CD4-positive, alpha-beta T cell treated with Interleukin-21 for 1 hour (primary cell): ENCODE measurements around the gene ADGRD1.

ENCODE experiments used
- DNase-seq: peaks from one replicate; pipeline ENCODE4 v3.0.0-alpha.2; 2020

Gene ADGRD1

DNA sequence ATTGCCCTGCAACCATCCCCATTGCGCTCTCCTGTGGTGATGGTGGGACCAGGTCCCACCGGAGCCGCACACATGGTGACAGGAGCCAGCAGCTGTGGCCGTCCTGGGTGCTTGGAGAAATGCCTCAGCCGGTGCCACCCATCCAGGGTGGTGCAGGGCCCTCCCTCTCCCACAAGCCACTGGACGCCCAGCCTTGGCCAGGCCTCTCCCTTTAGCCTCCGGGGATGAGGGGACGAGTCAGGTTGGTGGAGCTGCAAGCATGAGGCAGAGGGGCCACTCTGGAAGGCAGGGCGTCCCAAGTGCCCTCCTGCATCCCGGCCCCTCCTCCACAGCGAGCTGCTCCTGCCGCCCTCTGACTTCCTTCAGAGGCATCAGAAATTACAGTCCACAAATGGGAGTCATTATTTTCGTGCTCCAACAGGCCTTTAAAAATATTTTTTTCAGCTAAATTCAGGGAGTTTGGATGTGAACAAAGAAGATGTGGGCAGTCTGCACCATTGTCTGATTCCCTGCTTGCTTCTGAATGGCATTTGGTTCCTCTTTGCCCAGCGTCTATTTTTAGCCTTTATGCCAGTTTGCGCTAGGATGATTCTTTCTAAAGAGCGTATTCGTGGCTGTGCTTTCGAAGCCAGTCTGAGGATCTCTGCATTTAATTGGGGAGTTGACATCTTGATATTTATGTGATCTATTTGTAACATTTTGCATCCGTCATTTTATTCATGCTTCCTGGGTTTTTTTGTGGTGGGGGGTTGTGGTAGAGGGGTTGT lies 189.4 kb downstream of the ADGRD1 start:
- DNase-seq = no peak

DNA sequence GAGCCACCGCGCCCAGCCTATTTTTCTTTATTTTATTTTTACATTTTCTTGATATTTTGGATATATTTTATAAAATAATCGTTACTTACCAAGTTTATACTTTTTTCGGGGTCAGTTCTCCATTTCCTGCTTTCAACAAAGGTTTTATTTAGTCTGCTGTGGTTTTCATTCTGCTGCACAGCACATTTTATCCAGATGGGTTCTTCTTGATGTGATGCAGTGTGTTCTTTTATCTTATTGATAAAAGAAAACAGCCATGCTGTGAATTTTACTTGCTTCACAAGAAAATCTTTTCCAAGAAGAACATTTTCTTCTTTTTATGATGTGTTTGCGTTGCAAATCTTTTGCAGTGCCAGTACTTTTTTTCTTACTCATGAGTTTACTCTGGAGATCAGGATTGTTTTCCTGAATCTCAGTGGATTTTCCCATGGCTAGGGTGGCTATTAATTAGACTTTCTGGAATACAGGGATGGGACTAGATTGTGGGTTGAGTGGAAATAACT lies 192.5 kb downstream of the ADGRD1 start:
- DNase-seq = no peak

GRCh38 chr12:131147293-131147692 lies 193.6 kb downstream of the ADGRD1 start:
- DNase-seq = no peak

DNA sequence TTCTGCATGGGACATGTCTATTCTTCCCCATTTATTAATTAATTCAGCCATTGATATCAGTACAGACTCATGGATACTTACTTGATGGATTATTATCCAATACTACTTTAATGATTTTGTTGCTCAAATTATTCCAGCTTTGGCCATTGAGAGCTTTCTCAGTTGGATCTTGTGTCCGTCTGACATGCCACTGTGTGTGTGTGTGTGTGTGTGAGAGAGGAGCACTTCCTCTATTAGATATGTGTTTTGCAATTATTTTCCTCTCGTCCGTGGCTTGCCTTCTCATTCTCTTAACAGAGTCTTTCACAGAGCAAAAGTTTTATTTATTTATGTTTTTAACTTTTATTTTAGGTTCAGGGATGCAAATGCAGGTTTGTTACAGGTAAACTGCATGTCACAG lies 194.2 kb downstream of the ADGRD1 start:
- DNase-seq = peak; percentile 10

DNA sequence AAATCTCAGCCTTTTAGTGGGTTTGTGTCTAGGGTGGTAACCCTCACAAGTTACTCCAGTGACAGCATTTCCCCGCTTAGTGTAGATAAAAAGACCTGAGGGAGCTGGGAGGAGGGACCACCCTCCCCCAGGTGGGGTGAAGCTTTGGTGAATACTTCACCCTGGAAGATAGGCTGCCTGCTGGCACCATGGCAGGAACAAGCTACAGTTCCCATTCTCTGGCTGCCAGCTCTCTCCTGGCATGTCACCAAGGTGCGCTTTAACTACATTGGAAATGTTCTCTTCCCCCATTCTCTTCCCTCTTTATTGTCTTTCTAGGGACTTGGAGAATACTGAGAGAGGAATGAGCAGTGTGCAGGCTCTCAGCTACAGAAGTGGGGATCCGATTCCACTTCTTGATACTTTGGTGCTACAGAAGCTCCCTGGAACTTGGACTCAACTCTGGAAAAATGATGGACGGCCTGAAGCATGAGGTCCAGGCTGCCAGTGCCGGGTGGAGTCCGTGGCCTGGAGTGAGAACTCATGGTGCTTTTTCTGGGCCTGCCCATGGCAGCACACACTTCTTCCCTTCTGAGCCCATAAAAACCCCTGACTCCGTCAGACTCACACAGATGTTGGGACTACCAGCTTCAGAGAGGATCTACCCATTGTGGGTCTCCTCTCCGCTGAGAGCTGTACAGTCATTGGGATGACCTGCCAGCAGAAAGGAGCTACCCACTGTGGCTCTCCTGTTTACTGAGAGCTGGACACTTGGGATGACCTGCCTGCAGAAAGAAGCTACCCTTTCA lies 198.0 kb downstream of the ADGRD1 start:
- DNase-seq = no peak

- DNase-seq = no peak
Measured at GRCh38 chr12:131152587-131152986, 198.9 kb downstream of the ADGRD1 start.

GRCh38 chr12:131153016-131153415 lies 199.3 kb downstream of the ADGRD1 start:
- no peak for DNase-seq

- no peak for DNase-seq
Measured at GRCh38 chr12:131153956-131154355, 200.2 kb downstream of the ADGRD1 start.

GRCh38 chr12:131155131-131155530 lies 201.4 kb downstream of the ADGRD1 start:
- no peak for DNase-seq

- DNase-seq = no peak
Measured at GRCh38 chr12:131157743-131158142, 204.0 kb downstream of the ADGRD1 start.

DNA sequence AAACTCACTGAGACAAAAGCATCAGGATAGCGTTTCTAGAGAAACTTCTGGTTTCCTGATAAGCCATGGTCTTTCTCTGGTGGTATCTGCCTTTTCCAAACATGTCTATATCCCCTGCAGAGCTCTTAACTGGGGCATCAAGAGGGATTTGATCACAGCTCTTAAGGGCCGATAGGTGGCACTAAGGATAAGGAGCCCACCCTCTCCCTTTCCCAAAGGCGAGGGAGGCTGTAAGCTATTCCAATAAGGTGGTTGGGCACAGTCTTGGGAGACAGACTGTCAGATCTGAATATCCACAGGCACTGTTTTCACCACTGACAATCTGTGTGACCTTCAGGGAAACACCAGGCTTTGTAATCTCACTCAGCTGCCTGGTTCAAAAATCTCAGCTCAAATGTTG lies 206.0 kb downstream of the ADGRD1 start:
- DNase-seq = no peak

- no peak for DNase-seq
Measured at GRCh38 chr12:131162113-131162512, 208.4 kb downstream of the ADGRD1 start.

GRCh38 chr12:131163189-131163738 lies 209.6 kb downstream of the ADGRD1 start:
- no peak for DNase-seq

DNA sequence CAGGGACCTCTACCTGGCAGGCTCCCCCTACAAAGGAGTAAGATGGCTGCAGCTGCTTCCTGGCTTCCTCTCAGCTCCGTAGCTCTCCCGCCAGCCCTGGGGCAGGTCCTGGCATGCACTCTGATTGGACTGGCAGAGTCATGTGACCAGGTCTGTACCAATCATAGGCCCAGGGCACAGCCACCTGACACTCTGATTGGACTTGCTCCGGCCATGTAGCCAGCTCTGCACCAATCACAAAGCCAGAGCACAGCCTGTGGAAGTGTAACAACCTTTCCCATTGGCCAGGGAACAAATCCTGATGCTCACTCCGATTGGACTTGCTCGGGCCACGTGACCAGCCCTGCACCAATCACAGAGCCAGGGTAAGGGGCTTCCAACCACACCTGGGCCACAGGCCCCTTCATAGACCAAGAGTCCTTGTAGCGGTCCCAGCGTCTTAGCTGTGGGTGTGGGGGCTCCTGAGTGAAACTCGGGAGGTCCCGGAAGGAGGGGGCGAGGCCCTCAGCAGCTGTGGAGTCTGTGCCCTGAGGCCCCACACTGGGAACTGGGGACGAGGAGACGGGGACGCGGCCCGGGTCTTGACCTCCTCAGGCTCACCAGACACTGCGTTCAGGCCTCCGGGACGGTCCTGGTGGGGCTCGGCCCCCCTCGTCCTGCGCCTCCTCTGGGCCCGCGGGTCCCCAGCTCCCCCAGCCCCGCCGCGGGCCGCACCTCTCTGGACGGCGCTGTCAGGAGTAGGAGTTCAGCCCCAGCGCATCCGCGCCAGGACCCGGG lies 210.6 kb downstream of the ADGRD1 start:
- DNase-seq = no peak

DNA sequence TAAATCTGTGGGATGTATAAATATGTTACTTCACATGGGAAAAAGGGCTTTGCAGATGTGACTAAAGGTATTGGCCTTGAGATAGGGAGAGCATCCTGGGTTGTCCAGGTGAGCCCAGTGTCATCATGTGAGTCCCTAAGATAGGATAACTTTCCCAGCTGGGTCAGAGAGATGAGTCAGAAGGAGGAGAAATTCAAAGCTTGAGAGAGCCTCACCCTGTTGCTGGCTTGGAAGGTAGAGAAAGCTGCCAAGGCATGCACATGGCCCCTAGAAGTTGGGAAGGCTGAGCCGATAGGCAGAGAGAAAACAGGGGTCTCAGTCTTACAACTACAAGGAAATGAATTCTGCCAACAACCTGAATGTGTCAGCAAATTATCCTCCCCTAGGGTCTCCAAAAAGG lies 213.0 kb downstream of the ADGRD1 start:
- no peak for DNase-seq

DNA sequence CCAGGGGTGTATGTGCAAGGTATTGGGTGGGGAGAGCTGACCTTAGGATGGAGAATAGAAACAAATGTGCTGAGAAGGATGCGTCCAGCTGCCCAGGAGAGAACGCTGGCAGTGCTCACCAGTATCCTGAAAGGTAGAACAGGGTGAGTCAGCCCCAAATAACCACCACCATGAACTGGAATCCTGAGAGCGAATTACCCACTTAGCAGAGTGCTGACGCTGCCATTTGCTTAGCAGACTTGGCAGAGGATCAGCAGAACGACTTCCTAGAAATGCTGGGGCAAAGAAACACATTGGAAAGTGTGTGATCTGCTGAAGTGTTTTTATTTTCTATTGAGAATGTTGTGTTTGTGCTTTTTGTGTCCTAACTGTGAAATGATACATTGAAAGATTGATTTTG lies 213.6 kb downstream of the ADGRD1 start:
- no peak for DNase-seq

- no peak for DNase-seq
Measured at GRCh38 chr12:131171029-131171428, 217.3 kb downstream of the ADGRD1 start.

DNA sequence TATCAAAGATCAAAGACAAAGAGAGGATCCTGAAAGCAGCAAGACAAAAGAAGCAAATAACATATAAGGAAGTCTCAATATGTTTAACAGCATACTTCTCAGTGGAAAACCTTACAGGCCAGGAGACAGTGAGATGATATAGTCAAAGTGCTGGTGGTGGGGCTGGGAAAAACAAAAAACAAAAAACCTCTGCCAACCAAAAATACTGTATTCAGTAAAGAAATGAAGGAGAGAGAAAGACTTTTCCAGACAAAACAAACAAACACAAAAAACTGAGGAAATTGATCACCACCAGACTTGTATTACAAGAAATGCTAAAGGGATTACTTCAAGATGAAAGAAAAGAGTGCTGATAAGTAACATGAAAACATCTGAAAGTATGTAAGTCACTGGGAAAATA lies 221.2 kb downstream of the ADGRD1 start:
- DNase-seq = no peak

GRCh38 chr12:131176266-131176665 lies 222.6 kb downstream of the ADGRD1 start:
- no peak for DNase-seq

DNA sequence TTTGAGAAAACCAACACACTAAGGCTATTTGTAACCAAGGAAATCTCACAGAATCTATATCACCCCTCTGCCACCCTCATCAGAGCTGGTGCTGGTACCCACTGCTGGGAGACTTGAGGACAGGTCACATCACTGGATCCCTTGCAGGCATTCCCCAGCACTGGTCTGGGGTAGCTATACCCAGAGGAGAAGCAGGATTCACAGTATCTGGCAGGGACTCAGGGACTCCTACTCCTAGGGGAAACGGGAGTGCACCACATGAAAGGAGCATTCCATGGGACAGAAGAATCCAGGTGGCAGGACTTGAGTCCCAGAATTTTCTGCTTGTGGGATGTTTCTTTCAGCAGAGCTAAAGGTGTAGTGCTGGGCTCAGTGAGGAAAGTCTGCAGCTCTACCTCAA lies 223.2 kb downstream of the ADGRD1 start:
- no peak for DNase-seq

GRCh38 chr12:131177599-131177998 lies 223.9 kb downstream of the ADGRD1 start:
- no peak for DNase-seq

- no peak for DNase-seq
Measured at GRCh38 chr12:131187602-131188001, 233.9 kb downstream of the ADGRD1 start.
